NCI-H2081 treated with DMSO at 0.1 percent for 48 hours (cell line): ENCODE results near the gene SH2D3A.
"Not testable (repeated sequence)": the region's sequence is repeated elsewhere in the genome, so short reads cannot be mapped to it uniquely, and the experiment has no call there.

Experiments
- DNase-seq: peaks from one replicate; lab custom pipeline; 2025; lab: John Stamatoyannopoulos, UW

Gene SH2D3A

DNA sequence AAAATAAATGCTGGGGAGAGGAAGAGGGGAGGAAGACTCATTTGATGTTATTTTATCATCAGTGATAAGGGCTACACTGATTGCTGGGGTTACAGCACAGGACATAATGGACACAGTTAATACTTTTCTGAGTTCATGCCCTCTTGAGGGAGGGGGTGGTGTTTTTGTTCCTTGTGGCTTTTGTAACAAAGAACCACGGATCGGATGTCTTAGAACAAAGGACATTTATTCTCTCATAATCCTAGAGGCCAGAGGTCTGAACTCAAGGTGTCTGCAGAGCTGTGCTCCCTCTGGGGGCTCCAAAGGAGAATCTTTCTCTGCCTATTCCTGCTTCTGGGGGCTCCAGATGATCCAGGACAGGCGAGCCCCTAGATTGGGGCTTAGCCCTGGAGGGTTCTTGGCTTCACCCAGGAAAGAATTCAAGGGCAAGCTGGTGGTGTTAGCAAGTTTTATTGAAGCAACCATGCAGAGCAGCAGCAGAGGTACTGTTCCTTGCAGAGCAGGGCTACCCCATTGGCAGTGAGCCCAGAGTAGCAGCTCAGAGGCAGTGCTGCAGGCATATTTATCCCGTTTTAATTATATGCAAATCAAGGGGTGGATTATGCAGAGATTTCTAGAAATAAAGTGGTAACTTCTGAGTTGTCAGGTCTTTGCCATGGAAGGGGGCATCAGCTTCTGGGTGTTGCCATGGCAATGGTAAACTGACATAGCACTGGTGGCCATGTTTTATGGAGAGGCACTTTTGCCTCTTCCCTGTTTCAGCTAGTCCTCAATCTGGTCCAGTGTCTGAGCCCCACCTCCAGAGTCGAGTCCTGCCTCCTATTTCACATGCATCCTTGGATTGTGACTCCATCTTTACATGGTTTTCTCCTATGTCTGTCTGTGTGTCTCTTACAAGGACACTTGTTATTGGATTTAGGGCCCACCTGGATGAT is 23.2 kb upstream of the SH2D3A start:
- no peak for DNase-seq

DNA sequence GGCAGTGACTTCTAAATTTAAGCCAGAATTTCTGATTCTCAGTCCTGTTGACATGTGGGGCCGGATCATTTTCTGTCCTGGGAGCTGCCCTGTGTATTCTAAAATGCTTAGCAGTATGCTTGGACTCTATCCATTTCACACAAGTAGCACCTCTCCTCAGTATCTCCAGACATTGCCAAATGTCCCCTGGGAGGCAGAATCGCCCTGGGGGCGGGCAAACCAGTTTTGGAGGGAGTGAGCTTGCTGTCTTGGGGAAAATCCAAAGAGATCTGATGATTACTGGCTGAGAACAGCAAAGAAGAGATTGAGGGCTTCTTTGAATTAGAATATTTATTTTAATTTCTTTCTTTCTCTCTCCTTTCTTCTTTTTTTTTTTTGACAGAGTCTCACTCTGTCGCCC is 21.7 kb upstream of the SH2D3A start:
- no peak for DNase-seq

DNA sequence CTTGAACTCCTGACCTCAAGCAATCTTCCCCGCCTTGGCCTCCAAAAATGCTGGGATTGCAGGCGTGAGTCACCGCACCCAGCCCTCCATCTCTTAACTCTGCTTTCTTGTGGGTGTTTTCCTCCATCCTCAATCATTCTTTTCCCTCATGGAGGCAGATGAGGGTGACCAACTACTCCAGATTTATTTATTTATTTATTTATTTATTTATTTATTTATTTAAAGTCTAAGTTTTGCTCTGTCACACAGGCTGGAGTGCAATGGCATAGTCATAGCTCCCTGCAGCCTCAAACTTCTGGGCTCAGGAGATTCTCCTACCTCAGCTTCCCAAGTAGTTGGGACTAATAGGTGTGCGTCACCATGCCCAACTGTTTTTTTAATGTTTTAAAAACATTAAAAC is 20.2 kb upstream of the SH2D3A start:
- DNase-seq, result no peak

DNA sequence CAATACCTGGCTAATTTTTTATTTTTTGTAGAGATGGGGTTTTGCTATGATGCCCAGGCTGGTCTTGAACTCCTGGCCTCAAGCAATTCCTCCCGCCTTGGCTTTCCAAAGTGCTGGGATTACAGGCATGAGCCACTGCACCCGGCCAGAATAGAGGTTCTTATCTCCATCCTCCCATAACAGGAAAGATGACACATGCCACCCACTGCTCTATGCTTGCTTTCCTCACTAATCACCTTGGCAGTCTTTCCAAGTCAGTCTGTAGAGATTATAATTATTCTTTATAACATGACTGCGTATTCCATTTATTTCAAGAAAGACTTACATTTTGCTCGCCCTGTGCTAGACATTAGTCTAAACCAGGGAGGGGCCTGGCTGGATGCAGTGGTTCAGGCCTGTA is 12.0 kb upstream of the SH2D3A start:
- no peak for DNase-seq

DNA sequence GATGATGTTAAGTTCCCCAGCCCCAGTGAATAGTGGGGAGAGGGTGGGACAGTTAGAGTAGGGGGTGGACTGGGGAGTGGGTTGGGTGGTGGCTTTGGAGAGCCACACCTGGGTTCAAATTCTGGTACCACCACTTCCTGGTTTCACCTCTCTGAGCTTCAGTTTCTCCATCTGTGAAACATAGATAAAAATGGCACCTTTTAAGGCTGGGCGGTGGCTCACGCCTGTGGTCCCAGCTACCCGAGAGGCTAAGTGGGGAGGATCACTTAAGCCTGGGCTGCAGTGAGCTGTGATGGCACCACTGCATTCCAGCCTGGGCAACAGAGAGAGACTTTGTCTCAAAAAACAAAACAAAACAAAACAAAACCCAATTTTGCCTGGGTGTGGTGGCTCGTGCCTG is 11.2 kb upstream of the SH2D3A start:
- no peak for DNase-seq

DNA sequence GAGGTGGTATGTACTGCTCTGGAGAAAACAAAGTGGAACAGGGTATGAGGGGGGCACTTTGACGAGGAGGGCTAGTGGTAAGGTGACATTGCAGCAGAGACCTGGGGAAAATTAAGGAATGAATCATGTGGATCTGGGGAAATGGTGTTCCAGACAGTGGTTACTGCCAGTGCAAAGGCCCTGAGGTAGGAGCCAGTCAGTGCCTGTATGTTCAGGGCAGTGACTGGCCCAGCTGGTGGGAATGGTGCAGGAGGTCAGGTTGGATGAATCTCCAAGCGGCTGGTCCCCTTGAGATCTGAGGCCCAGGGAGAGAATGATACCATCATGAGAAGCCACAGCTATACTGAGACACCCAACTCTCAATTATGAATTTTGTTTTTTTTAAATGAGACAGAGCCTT is 10.2 kb upstream of the SH2D3A start:
- DNase-seq, result no peak

DNA sequence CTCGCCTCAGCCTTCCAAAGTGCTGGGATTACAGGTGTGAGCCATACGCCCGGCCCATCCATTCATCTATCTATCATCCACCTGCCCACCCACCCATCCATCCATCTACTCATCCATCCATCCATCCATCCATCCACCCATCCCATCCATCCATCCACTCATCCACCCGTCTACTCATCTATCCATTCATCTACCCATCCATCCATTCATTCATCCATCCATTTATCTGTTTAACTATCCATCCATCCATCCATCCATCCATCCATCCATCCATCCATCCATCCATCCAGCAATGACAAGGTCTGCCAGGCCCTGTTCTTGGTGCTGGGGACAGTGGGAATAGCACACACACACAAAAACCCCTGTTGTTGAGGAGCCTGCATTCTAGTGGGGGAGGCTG is 9.8 kb upstream of the SH2D3A start:
- DNase-seq, result no peak

DNA sequence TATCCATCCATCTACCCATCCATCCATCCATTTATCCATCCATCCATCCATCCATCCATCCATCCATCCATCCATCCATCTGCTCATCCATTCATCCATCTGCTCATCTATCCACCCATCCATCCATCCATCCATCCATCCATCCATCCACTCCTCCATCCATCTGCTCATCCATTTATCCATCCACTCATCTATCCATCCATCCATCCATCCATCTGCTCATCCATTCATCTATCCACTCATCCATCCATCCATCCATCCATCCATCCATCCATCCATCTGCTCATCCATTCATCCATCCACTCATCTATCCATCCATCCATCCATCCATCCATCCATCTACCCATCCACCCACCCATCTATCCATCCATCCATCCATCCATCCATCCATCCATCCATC is 8.8 kb upstream of the SH2D3A start:
- DNase-seq, result not testable (repeated sequence)

DNA sequence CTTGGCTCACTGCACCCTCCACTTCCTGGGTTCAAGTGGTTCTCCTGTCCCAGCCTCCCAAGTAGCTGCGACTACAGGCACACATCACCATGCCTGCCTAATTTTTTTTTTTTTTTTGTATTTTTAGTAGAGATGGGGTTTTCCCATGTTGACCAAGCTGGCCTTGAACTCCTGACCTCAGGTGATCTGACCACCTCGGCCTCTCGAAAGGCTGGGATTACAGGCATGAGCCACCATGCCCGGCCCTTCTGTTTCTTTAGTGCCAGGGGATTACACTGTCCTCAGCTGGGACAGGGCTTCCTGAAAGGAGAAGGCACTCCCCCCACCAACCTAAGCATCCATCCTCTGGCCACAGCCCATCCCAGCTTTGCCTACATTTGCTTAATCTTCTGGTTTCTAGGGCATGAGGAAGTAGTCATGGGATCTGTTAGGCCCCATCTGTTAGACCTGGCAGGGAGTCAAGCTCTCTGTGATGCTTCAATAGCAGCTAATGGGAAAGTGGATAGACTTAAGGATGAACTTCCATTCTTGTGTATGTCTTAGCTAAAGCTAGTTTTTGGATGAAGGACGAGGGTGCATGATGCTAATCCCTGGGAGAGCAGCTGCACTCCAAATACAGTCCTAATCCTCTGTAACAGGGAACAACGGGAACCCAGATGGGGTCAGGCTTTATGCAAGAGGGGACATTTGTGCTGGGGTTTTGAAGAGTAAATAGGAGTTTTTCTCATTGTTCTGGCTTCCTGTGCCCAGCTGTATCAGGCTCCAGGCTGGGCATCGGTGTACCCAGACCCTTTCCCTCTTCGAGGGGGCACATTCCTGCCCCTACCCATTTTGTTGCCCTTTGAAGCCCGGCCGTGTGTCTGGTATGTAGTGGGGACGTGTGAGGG is 7.8 kb upstream of the SH2D3A start:
- DNase-seq, result no peak

DNA sequence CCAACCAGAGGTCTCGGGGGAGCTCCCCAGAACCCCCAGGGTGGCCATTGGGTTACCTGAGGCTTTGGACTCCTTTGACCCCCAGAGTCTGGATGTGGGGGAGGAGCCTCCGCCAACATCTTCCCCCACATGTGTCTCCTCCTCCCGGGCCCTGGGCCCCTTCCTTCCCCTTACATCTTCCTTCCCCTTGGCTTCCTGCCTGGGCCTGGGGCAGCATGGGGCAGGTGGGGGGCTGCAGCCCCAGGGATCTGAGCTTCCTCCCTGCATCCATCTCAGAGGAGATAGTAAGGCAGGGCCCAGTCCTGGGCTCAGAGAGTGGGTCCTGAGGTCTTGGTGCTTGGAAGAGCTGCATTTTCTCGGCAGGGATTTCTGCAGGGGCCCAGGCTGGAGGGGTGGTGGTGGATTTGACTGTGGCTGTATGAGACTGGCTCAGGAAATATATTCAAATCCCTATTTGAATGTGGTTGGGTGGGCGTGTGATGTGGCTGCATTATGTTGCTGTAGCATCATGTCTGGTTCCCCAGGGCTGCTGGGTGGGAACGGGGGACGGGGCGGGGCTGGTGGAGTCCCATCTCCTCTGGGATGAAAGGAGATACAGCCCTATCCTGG is 6.2 kb upstream of the SH2D3A start:
- DNase-seq, result no peak

DNA sequence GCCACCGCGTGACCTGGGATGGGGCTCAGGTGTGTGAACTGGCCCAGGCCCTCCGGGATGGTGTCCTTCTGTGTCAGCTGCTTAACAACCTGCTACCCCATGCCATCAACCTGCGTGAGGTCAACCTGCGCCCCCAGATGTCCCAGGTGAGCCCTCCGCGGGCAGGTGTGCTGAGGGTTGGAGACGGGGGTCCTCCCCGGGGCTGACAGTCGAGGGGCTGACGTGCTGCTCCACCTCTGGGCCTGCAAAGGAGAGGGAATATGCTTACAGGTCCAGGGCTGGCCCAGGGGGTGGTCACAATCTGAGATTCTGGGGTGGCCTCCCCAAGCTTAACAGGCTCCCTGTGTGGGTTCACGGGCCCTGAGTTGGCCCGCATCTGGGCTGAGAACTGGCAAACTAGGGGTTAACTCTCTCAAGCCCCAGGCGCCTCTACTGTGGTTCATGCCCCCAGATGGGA is 5.7 kb upstream of the SH2D3A start:
- no peak for DNase-seq

DNA sequence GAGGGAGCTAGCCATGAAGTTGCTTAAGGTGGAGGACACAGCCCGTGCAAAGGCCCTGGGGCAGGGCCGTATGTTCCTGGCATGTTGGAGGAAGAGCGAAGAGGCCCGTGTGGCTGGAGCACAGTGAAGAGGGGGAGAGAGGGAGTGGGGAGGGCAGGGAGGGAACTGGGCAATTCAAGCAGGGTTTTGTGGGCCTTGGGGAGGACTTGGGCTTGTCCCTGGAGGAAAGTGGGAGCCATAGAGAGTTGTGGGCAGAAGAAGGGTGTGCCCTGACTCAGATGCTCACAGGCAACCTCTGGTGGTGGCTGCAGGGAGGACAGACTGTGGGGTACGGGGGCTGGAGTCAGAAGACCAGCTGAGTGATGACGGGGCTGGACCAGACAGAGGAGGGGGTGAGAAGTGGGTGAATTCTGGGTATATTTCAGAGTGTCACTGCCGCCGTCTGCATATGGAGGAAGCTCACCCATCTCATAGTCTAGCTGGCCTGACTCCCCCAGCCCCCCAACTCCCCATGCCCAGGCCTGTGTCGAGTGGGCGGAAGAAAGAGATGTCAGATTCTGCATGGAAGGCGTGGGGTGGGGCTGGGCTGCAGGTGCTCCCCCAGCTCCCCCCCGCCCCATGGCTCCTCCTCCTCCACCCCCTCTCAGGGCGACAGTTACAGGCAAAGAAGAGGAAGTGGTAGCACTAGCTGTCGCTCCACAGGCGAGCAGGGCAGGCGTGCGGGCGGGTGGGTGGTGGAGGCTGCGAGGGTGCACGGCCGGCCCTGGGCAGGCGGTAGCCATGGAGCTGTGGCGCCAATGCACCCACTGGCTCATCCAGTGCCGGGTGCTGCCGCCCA is 5.0 kb upstream of the SH2D3A start, which contains the start of gene VAV1:
Gene VAV1, plus strand, starts transcription at position 681 of the 838 bp plus-strand sequence. Its CDS starts 100 bp downstream, at position 781.
- no peak for DNase-seq

DNA sequence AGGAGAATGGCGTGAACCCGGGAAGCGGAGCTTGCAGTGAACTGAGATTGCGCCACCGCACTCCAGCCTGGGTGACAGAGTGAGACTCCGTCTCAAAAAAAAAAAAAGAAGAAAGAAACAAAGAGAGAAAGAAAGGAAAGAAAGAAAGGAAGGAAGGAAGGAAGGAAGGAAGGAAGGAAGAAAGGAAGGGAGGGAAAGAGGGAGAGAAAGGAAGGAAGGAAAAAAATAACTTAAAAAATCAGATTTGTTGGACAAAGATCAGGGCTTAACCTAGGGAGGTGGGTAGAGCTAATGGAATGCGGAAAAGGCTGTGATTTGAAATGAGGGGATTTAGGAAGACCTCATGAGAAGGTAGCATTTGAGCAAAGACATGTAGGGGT is 4.4 kb upstream of the SH2D3A start:
- not testable (repeated sequence) for DNase-seq

DNA sequence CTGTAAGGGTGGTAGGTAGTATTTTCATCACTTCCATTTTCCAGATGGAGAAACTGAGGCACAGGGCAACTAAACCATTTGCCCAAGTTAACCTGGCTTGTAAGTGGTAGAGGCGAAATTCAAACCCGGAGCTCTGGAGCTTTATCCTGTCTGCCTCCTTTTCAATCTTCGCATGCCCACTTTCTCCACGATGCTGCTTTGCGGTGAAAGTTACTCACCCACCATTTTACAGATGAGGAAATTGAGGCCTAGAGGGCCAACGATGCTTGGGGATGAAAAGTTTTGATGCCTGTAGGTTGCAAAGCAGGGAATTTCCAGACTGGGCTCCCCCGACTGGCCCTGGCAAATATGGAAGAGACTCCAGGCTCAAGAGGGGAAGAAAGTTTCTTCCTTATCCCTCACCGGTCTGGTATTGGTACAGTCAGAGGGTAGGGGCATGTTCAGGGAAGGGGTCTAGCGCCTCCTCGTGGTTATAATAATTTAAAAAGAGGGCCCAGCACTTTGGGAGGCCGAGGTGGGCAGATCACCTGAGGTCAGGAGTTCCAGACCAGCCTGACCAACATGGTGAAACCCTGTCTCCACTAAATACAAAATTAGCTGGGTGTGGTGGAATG is 1.9 kb upstream of the SH2D3A start:
- DNase-seq, result no peak

DNA sequence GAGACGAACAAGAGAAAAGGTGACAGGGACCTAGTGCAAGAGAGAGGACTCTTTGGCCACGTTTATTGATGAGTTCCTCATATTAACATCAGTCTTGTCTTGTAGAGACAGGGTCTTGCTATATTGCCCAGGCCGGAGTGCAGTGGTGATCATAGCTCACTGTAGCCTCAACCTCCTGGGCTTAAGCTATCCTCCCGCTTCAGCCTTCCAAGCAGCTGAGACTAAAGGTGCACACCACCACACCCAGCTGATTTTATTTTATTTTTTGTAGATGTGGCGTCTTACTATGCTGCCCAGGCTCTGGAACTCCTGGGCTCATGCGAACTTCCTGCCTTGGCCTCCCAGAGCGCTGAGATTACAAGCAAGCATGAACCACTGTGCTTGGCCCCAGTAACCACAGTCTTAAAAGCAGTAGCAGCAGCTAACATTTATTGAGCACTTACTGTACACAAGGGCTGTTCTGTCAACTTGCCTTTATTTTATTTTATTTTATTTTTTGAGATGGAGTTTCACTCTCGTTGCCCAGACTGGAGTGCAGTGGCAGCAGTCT is 1.1 kb upstream of the SH2D3A start:
- DNase-seq, result no peak

DNA sequence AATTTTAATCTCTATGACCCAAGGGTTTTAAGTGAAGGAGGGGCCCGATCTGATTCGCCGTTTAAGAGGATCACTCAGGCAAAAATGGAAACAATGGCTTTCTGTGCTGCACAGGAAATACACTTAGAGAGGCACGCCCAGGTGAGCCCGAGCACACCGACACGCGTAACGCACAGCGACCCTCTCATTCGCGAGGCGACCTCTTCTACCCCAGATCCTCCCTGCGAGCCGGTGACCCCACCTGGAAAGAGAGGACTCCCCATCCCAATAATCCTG is 216 bp downstream of the SH2D3A start:
- DNase-seq, result no peak

DNA sequence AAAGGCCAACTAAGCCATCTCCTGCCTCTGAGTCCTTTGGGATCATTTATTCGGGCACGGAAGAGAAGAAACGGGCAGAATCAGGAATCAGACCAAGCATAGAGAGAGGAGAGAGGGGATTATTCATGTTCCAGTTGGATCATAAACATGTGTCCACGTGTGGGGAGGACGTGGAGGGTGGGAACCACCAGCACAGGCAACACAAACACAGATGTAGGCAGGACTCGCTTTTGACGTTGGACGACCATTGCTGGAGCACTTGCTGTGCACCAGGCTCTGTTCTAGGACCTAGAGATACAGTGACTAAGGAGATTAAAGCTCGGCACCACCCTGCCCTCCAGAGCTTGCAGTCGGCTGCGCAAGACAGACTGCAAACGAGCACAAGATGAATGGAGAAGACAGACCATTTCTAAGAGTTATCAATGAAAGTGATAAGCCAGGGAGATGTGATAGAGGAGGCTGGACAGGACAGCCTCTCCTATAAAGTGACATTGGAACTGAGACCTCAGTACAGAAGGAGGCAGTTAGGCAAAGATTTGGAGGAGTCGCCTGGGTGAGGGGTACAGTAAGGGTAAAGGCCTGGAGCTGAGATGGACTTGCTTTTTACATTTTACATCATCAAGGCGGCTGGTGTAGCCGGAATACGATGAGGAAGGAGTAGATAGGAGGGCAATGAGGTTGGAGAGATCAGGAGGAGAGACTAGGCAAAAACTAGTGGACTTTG is 716 bp downstream of the SH2D3A start:
- DNase-seq, result no peak

DNA sequence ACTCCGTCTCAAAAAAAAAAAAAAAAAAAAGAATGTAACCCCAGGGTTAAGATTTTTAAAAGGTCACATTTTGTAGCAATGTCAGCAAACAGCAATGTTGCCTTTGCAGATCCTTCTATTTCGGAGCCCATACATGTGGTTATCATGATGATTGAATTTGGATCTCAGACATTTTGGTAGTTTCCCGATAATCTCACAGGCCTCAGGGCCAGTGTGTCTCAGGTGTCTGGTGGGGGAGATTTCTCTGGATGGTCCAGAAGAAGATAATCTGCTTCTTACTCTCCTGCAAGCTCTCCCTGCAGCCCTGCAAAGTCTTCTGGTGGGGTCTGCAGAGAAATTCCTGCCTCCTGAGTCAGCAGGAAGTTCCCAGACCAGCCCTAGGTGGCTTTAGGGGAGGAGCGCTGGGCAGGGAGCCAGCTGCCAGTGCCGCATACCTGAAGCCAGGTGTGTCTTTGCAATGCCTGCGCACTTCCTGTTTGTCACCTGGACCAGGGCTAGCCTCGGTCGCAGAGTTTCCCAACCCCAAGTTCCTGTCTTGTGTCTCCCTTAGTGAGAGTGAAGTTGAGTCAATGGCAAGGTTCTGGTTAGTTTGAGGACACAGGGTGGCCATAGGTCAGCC is 1.4 kb downstream of the SH2D3A start:
- DNase-seq, result no peak

DNA sequence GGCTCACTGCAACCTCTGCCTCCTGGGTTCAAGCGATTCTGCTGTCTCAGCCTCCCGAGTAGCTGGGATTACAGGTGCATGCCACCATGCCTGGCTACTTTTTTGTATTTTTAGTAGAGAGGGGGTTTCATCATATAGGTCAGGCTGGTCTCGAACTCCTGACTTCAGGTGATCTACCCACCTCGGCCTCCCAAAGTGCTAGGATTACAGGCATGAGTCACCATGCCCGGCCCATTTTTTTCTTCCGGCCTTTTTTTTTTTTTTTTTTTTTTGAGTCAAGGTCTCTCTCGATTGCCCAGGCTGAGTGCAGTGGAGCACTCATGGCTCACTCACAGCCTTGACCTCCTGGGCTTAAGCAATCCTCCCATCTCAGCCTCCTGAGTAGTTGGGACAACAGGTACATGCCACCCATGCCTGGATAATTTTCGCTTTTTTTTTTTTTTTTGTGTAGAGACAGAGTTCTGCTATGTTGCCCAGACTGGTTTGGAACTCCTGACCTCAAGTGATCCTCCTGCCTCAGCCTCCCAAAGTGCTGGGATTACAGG is 4.9 kb downstream of the SH2D3A start:
- not testable (repeated sequence) for DNase-seq
